H1 (cell line): ENCODE results near the gene C3orf22. TPM values are rescaled to one million over a fixed set of nuclear protein-coding genes. Genes with fewer than 3 reads are reported as not detected.

Source experiments
- KDM1A ChIP-seq: fragments of 200-600, 300-600 bp; sonication (generic); IDR thresholded peaks from 2 replicates; pipeline ENCODE4 v1.7.1; 2016; ENCODE audit warnings: mild to moderate bottlenecking, low read length, borderline replicate concordance
- MAFK ChIP-seq: IDR thresholded peaks from 2 replicates; pipeline ENCODE4 v1.6.1; 2012; ENCODE audit warnings: low read depth, mild to moderate bottlenecking, improper control_type of control experiment, low read length
- NANOG ChIP-seq: IDR thresholded peaks from 2 replicates; pipeline ENCODE4 v1.6.1; 2011; ENCODE audit warnings: low read length, low read depth, mild to moderate bottlenecking, inconsistent platforms; ENCODE audit not compliant: insufficient read depth, poor library complexity, severe bottlenecking
- POLR2A ChIP-seq, 2 experiments: IDR thresholded peaks; 1 replicate in 1 of 2; 2 replicates in 1 of 2; pipeline ENCODE4 v1.6.1; 2011; ENCODE audit warnings: low read depth in 2 of 2, low read length in 2 of 2, mild to moderate bottlenecking in 2 of 2; ENCODE audit errors: control extremely low read depth in 1 of 2
- POLR2AphosphoS5 ChIP-seq: IDR thresholded peaks from 2 replicates; pipeline ENCODE4 v1.6.1; 2011; ENCODE audit warnings: low read depth, low read length
- polyA plus RNA-seq, 7 experiments: library from polyadenylated mRNA; depleted of rRNA in 3 of 7; stranded (reverse) in 5 of 7; unstranded in 2 of 7; fragments of >200 nt in 5 of 7; fragments of 200-250 nt in 2 of 7; gene quantifications; 1 replicate in 5 of 7; 2 replicates in 1 of 7; 4 replicates in 1 of 7; pipeline versions ENCODE4 v1.2.1 to v1.2.3, GENCODE V29; 2011 to 2013; ENCODE audit warnings: missing spikeins in 2 of 7, mixed read lengths in 2 of 7
- total RNA-seq: library from RNA; stranded (reverse); fragmentation: NEBNext Ultra II Directional; extraction: Animal tissue kit (Norgen Biotek cat#: 25700); gene quantifications from 2 replicates; pipeline ENCODE4 v1.2.1, GENCODE V29; 2021
- TF ChIP-seq, protein P1 (sequence below), 3 experiments: IDR thresholded peaks; 1 replicate in 2 of 3; 2 replicates in 1 of 3; pipeline versions ENCODE4 v1.5.1 to v1.6.1; 2011; ENCODE audit warnings: low read length in 3 of 3, mild to moderate bottlenecking in 3 of 3, inconsistent platforms in 2 of 3, low read depth in 1 of 3, moderate library complexity in 1 of 3; ENCODE audit not compliant: insufficient read depth in 1 of 3; ENCODE audit errors: control extremely low read depth in 1 of 3
- TF ChIP-seq, protein P2 (sequence below): IDR thresholded peaks from 2 replicates; pipeline ENCODE4 v1.6.1; 2012; ENCODE audit warnings: low read length, inconsistent platforms

The C3orf22 gene
- total and polyA plus RNA-seq, 2 of the 8 experiments (the other 6 are each of a cell fraction or from before 2014, with no cell fraction given), result not detected

DNA sequence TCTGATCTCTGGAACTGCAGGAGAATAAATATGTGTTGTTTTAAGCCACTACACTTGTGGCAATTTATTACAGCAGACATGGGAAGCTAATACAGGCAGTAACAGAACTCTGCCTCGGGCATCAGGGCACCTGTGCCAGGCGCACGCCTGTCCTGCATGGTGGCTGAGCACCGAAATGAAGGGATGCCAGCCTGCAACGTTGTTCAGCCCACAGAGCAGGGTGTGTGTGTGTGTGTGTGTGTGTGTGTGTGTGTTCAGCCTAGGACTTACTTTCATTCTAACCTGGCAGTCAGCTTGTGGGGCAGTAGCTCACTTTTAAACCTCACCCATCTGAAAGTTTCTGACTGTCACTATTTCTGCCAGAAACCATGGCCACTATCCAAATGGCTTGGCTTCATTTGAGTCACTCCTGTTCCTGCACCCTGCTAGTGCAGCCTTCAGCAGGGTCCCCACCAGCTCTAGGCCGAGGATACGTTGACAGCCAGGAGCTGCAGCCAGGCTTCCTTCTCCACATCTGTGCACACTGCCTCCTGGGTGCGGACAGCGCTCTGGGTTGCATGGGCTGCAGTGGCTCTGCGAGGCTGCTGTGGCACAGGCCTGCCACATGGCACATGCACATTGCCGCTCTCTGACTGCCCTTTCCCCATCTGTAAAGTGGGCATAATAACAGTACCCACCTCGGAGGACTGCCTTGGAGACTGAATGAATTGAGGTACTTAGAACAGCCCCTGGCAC lies 45.6 kb downstream of the C3orf22 start (continued):
- TF ChIP-seq, protein P1, sequence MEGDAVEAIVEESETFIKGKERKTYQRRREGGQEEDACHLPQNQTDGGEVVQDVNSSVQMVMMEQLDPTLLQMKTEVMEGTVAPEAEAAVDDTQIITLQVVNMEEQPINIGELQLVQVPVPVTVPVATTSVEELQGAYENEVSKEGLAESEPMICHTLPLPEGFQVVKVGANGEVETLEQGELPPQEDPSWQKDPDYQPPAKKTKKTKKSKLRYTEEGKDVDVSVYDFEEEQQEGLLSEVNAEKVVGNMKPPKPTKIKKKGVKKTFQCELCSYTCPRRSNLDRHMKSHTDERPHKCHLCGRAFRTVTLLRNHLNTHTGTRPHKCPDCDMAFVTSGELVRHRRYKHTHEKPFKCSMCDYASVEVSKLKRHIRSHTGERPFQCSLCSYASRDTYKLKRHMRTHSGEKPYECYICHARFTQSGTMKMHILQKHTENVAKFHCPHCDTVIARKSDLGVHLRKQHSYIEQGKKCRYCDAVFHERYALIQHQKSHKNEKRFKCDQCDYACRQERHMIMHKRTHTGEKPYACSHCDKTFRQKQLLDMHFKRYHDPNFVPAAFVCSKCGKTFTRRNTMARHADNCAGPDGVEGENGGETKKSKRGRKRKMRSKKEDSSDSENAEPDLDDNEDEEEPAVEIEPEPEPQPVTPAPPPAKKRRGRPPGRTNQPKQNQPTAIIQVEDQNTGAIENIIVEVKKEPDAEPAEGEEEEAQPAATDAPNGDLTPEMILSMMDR (IDR thresholded peaks at IDR 0.05; ENCODE audit: control extremely low read depth in 1 of 3, insufficient read depth in 1 of 3, low read depth in 1 of 3, low read length in 3 of 3), result no peak
- no peak for TF ChIP-seq POLR2A (IDR thresholded peaks at IDR 0.05; ENCODE audit: control extremely low read depth in 1 of 2, low read depth in 2 of 2, low read length in 2 of 2)
- no peak for TF ChIP-seq MAFK
- TF ChIP-seq POLR2AphosphoS5, result no peak
- TF ChIP-seq, protein P2, sequence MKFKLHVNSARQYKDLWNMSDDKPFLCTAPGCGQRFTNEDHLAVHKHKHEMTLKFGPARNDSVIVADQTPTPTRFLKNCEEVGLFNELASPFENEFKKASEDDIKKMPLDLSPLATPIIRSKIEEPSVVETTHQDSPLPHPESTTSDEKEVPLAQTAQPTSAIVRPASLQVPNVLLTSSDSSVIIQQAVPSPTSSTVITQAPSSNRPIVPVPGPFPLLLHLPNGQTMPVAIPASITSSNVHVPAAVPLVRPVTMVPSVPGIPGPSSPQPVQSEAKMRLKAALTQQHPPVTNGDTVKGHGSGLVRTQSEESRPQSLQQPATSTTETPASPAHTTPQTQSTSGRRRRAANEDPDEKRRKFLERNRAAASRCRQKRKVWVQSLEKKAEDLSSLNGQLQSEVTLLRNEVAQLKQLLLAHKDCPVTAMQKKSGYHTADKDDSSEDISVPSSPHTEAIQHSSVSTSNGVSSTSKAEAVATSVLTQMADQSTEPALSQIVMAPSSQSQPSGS, result no peak
- no peak for TF ChIP-seq KDM1A
- no peak for TF ChIP-seq NANOG
